Nephron progenitor cell (in vitro differentiated cells): ENCODE results near the gene NPC1.

ENCODE experiments used
- DNase-seq: peaks from one replicate; pipeline ENCODE4 v3.0.0; 2021
- H3K27ac Mint-ChIP-seq: 2 replicates; pipeline ENCODE4 v1.8.0; 2021; ENCODE audit warnings: mild to moderate bottlenecking, moderate library complexity, mixed read lengths
- H3K27me3 Mint-ChIP-seq: 2 replicates; pipeline ENCODE4 v1.8.0; 2021; ENCODE audit warnings: mild to moderate bottlenecking, low read depth, mixed read lengths; ENCODE audit not compliant: poor library complexity
- H3K36me3 Mint-ChIP-seq: 2 replicates; pipeline ENCODE4 v1.8.0; 2021; ENCODE audit warnings: low read depth, mixed read lengths
- H3K4me1 Mint-ChIP-seq: 2 replicates; pipeline ENCODE4 v1.8.0; 2021; ENCODE audit warnings: mixed read lengths
- H3K4me3 Mint-ChIP-seq: 2 replicates; pipeline ENCODE4 v1.8.0; 2021; ENCODE audit warnings: mild to moderate bottlenecking, moderate library complexity, mixed read lengths
- H3K9me3 Mint-ChIP-seq: 2 replicates; pipeline ENCODE4 v1.8.0; 2021; ENCODE audit warnings: mild to moderate bottlenecking, moderate library complexity, mixed read lengths
- CTCF ChIP-seq: fragments of 200-600 bp; sonication (generic); IDR thresholded peaks from 2 replicates; pipeline ENCODE4 v1.5.0; 2021; ENCODE audit warnings: antibody characterized with exemption

NPC1 gene

DNA sequence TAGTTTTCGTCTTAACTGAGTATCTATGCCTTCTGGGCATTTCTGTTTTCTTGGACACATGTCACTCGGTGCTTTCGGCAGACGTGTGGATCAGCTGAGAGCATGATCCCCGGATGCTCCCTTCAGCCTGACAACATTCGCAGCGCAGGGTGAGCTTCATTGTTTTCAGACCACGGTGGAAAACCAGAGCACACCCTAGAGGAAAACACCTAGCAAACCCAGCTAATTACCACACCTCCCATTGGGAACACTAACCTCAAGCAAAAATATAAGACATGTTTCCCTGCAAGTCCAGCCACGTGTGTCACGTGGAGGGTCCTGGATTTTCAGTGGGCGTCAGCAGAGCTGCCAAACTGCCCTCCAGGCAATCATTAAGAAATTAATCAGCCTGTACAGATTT is 45.4 kb upstream of the NPC1 start:
- Mint-ChIP-seq H3K4me1 (peaks cover 8% of the 10 kb centered on the region), H3K36me3 (no peaks in the 10 kb centered on the region), H3K27ac (no peak overlapping the region), H3K9me3 (no peaks in the 10 kb centered on the region), H3K4me3 (no peak overlapping the region), H3K27me3 (peaks cover 9% of the 10 kb centered on the region)
- DNase-seq: no peak
- no peak for TF ChIP-seq CTCF

- no peaks in the 10 kb centered on the region for H3K36me3 Mint-ChIP-seq
- peaks cover 9% of the 10 kb centered on the region for H3K27me3 Mint-ChIP-seq
- H3K9me3 Mint-ChIP-seq: no peaks in the 10 kb centered on the region
- H3K27ac Mint-ChIP-seq: no peak overlapping the region
- TF ChIP-seq CTCF: no peak
- H3K4me3 Mint-ChIP-seq: no peak overlapping the region
- peaks cover 12% of the 10 kb centered on the region for H3K4me1 Mint-ChIP-seq
- DNase-seq: no peak
Observed at GRCh38 chr18:23631312-23631711, 45.0 kb upstream of the NPC1 start.

DNA sequence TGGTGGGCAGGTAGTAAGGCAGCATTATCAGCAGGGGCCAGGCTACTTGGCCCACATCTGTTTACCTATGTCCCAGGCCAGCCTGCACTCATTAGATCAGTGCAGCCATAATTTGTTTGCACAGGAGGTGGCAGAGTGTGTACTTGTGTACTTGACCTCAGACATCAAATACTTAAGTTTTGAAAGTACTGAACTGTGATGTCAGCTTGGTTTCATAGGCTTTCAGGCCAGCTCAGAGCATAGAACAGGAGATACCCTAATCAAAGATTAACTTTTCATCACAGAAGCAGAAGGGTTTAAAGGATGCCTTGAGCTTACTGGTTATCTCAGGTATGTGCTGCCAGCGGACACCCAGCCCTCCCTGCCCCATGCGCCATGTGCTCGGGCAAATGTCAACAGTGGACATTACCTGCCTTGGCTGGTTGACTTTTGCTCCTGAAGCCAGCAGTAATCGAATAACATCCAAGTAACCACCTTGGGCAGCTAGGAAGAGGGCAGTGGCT is 43.2 kb upstream of the NPC1 start:
- H3K27ac Mint-ChIP-seq: no peak overlapping the region
- no peak overlapping the region for H3K4me3 Mint-ChIP-seq
- H3K9me3 Mint-ChIP-seq: no peaks in the 10 kb centered on the region
- DNase-seq: no peak
- peaks cover 3% of the 10 kb centered on the region for H3K27me3 Mint-ChIP-seq
- no peak for TF ChIP-seq CTCF
- H3K36me3 Mint-ChIP-seq: no peaks in the 10 kb centered on the region
- H3K4me1 Mint-ChIP-seq: peaks cover 16% of the 10 kb centered on the region

GRCh38 chr18:23627970-23628369 is 41.7 kb upstream of the NPC1 start:
- Mint-ChIP-seq H3K36me3 (no peaks in the 10 kb centered on the region), H3K4me1 (peaks cover 16% of the 10 kb centered on the region), H3K27ac (no peak overlapping the region), H3K27me3 (peaks cover 7% of the 10 kb centered on the region), H3K4me3 (no peak overlapping the region), H3K9me3 (no peaks in the 10 kb centered on the region)
- DNase-seq: no peak
- no peak for TF ChIP-seq CTCF

DNA sequence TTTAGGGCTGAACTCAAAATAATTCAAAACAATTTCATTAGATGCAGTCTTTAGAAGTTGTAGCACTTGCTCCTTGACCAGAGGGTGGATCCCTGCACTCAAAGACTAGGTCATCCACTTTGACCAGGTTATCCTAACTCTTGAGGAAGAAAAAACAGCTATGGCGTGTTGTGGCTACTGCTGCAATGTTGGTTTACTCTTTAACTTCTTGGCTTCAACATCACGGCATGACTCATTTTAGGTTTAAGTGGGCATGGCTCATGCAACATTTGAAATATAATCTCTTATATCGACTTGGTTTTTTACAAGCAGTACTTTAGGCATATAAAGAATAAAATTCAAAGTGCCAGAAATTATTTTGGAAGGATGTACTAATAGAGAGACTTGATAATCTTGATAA is 41.0 kb upstream of the NPC1 start:
- no peaks in the 10 kb centered on the region for H3K36me3 Mint-ChIP-seq
- no peak for TF ChIP-seq CTCF
- no peaks in the 10 kb centered on the region for H3K9me3 Mint-ChIP-seq
- H3K4me1 Mint-ChIP-seq: peaks cover 16% of the 10 kb centered on the region
- H3K27me3 Mint-ChIP-seq: peaks cover 12% of the 10 kb centered on the region
- no peak for DNase-seq
- H3K4me3 Mint-ChIP-seq: no peak overlapping the region
- H3K27ac Mint-ChIP-seq: no peak overlapping the region

- Mint-ChIP-seq H3K36me3 (no peaks in the 10 kb centered on the region), H3K27me3 (peaks cover 19% of the 10 kb centered on the region), H3K4me3 (no peak overlapping the region), H3K4me1 (peaks cover 12% of the 10 kb centered on the region), H3K9me3 (no peaks in the 10 kb centered on the region), H3K27ac (no peak overlapping the region)
- TF ChIP-seq CTCF: no peak
- DNase-seq: no peak
Observed at GRCh38 chr18:23626451-23627279, 40.4 kb upstream of the NPC1 start.
